ENCODE measurements around the gene RTF1. TPM values are rescaled to one million over a fixed set of nuclear protein-coding genes. Genes with fewer than 3 reads are reported as not detected.

Gene RTF1
- total RNA-seq, 1 experiment from 2014 or later, result 47.6 TPM

DNA sequence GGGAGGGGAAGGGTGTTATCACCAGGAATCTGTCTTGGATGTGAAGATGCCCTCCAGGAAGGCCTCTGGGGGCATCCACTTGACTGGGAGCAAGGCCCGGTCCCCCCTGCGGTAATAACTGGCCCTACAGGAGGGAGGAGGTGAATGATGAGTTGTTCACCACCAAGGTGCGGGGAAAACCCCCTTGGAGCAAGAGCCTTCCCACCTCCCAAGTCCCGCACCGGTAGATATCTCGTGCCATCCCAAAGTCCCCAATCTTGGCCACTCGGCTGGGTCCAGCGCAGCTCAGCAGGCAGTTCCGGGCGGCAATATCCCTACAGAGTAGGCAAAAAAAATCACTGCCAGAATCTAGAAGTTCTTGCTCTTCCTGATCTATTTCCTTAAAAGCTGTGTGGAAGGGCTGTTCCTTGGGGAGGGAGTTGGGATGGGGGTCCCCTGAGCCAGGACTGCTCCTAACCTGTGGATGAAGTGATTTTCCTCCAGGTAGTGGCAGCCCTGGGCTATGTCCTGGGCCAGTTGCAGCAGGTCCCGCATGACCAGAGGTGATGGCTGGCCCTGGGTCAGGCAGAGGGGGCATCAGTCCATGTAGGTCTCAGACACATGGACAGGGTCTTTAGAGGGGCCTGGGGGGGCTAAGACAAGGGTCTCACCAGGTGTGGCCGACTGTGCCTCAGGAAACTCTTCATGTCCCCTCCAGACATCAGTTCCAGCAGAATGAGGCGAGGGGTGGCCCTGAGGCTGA, 88.0 kb downstream of the RTF1 start:
- H3K9me3 ChIP-seq (ENCODE audit: low read depth, low read length, poor library complexity, severe bottlenecking), result no peaks in the 10 kb centered on the region
- ChIA-PET POLR2A (ENCODE audit: low non-redundant PET) (no interaction called here), CTCF (no interaction called here)
- no TSS peak for BruUV-seq (replicated peaks)
- peaks cover 11% of the 10 kb centered on the region for H3K4me1 ChIP-seq (ENCODE audit: insufficient read depth, low read length, poor library complexity, severe bottlenecking)
- no peak overlapping the region for H3K27ac ChIP-seq (ENCODE audit: low read depth, low read length, poor library complexity, severe bottlenecking)
- H3K4me3 ChIP-seq (ENCODE audit: low read depth, low read length, poor library complexity, severe bottlenecking), result no peak overlapping the region
- DNase-seq (ENCODE audit: low spot score), result no peak
- TF ChIP-seq, protein P1, sequence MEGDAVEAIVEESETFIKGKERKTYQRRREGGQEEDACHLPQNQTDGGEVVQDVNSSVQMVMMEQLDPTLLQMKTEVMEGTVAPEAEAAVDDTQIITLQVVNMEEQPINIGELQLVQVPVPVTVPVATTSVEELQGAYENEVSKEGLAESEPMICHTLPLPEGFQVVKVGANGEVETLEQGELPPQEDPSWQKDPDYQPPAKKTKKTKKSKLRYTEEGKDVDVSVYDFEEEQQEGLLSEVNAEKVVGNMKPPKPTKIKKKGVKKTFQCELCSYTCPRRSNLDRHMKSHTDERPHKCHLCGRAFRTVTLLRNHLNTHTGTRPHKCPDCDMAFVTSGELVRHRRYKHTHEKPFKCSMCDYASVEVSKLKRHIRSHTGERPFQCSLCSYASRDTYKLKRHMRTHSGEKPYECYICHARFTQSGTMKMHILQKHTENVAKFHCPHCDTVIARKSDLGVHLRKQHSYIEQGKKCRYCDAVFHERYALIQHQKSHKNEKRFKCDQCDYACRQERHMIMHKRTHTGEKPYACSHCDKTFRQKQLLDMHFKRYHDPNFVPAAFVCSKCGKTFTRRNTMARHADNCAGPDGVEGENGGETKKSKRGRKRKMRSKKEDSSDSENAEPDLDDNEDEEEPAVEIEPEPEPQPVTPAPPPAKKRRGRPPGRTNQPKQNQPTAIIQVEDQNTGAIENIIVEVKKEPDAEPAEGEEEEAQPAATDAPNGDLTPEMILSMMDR (conservative IDR thresholded peaks at IDR 0.05; ENCODE audit: low read depth, low read length), result no peak
- TF ChIP-seq EZH2 (IDR thresholded peaks at IDR 0.05; ENCODE audit: borderline replicate concordance, low read depth, low read length, poor library complexity, severe bottlenecking), result no peak
- no peaks in the 10 kb centered on the region for H3K36me3 ChIP-seq (ENCODE audit: insufficient read depth, low read length, poor library complexity, severe bottlenecking)
- H3K27me3 ChIP-seq (replicated peaks; ENCODE audit: insufficient read depth, low read depth, low read length, poor library complexity), result no peaks in the 10 kb centered on the region
- intact Hi-C loops (cut with micrococcal nuclease; ENCODE audit: unreplicated experiment), result no loop called here

GRCh38 chr15:41505776-41506175, 88.9 kb downstream of the RTF1 start:
- H3K27me3 ChIP-seq (replicated peaks; ENCODE audit: insufficient read depth, low read depth, low read length, poor library complexity), result no peaks in the 10 kb centered on the region
- H3K36me3 ChIP-seq (ENCODE audit: insufficient read depth, low read length, poor library complexity, severe bottlenecking), result no peaks in the 10 kb centered on the region
- H3K4me3 ChIP-seq (ENCODE audit: low read depth, low read length, poor library complexity, severe bottlenecking), result no peak overlapping the region
- H3K27ac ChIP-seq (ENCODE audit: low read depth, low read length, poor library complexity, severe bottlenecking), result no peak overlapping the region
- H3K9me3 ChIP-seq (ENCODE audit: low read depth, low read length, poor library complexity, severe bottlenecking), result no peaks in the 10 kb centered on the region
- intact Hi-C loops (cut with micrococcal nuclease; ENCODE audit: unreplicated experiment), result no loop called here
- TF ChIP-seq, protein P1 (conservative IDR thresholded peaks at IDR 0.05; ENCODE audit: low read depth, low read length), result no peak
- no peak for TF ChIP-seq EZH2 (IDR thresholded peaks at IDR 0.05; ENCODE audit: borderline replicate concordance, low read depth, low read length, poor library complexity, severe bottlenecking)
- no peak for DNase-seq (ENCODE audit: low spot score)
- no TSS peak for BruUV-seq (replicated peaks)
- ChIA-PET POLR2A (ENCODE audit: low non-redundant PET) (no interaction called here), CTCF (no interaction called here)
- peaks cover 10% of the 10 kb centered on the region for H3K4me1 ChIP-seq (ENCODE audit: insufficient read depth, low read length, poor library complexity, severe bottlenecking)

DNA sequence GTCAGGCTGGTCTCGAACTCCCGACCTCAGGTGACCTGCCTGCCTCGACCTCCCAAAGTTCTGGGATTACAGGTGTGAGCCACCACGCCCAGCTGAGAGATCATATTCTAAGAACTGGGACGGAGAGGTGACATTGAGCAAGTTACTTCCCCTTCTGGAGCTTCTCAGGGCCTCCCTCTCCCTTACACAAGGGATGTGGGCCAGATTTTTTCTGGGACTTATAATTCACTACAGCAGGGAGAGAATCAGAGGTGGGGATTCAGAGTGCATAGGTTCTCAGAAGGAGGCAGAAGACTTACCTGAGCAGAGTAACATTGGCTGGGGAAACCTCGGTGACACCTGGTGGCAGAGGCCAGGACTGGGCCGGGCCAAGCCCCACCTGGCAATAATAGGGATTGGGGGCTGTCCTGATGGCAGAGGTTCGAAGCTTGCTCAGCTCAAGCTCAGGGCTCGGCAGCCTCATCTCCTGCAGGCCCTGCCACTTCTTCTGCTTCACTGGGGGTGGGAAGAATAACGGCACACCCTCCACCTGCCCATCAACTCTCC, 90.0 kb downstream of the RTF1 start:
- no TSS peak for BruUV-seq (replicated peaks)
- ChIA-PET POLR2A (ENCODE audit: low non-redundant PET) (no interaction called here), CTCF (no interaction called here)
- no peak for TF ChIP-seq EZH2 (IDR thresholded peaks at IDR 0.05; ENCODE audit: borderline replicate concordance, low read depth, low read length, poor library complexity, severe bottlenecking)
- TF ChIP-seq, protein P1 (conservative IDR thresholded peaks at IDR 0.05; ENCODE audit: low read depth, low read length), result no peak
- no peaks in the 10 kb centered on the region for H3K9me3 ChIP-seq (ENCODE audit: low read depth, low read length, poor library complexity, severe bottlenecking)
- H3K4me3 ChIP-seq (ENCODE audit: low read depth, low read length, poor library complexity, severe bottlenecking), result no peak overlapping the region
- intact Hi-C loops (cut with micrococcal nuclease; ENCODE audit: unreplicated experiment), result no loop called here
- H3K27me3 ChIP-seq (replicated peaks; ENCODE audit: insufficient read depth, low read depth, low read length, poor library complexity), result peaks cover under 1% of the 10 kb centered on the region
- peaks cover 4% of the 10 kb centered on the region for H3K4me1 ChIP-seq (ENCODE audit: insufficient read depth, low read length, poor library complexity, severe bottlenecking)
- no peaks in the 10 kb centered on the region for H3K36me3 ChIP-seq (ENCODE audit: insufficient read depth, low read length, poor library complexity, severe bottlenecking)
- no peak overlapping the region for H3K27ac ChIP-seq (ENCODE audit: low read depth, low read length, poor library complexity, severe bottlenecking)
- DNase-seq (ENCODE audit: low spot score), result no peak

Data from A673 (cell line).